ENCODE data around the gene MTMR2.

DNA sequence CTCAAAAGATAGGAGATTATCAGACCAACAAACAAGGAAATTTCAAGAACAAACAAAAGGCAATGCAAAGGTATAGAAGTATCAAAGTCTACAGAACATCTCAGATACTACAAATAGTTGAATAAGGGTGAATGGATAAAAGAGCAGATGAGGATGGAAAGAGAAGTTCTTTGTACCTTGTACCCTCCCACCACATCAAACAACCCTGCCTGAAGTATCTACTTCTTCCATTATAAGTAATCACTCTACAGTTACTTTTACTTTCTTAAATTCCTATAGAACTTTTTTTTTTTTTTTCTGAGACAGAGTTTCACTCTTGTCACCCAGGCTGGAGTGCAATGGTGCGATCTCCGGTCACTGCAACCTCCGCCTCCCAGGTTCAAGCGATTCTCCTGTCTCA is 35.1 kb downstream of the MTMR2 start:
- TF ChIP-seq, protein P1, sequence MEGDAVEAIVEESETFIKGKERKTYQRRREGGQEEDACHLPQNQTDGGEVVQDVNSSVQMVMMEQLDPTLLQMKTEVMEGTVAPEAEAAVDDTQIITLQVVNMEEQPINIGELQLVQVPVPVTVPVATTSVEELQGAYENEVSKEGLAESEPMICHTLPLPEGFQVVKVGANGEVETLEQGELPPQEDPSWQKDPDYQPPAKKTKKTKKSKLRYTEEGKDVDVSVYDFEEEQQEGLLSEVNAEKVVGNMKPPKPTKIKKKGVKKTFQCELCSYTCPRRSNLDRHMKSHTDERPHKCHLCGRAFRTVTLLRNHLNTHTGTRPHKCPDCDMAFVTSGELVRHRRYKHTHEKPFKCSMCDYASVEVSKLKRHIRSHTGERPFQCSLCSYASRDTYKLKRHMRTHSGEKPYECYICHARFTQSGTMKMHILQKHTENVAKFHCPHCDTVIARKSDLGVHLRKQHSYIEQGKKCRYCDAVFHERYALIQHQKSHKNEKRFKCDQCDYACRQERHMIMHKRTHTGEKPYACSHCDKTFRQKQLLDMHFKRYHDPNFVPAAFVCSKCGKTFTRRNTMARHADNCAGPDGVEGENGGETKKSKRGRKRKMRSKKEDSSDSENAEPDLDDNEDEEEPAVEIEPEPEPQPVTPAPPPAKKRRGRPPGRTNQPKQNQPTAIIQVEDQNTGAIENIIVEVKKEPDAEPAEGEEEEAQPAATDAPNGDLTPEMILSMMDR (IDR thresholded peaks at IDR 0.05 in 8 of 11, conservative IDR thresholded peaks at IDR 0.05 in 3 of 11) = no peak
- TF ChIP-seq POLR2AphosphoS5 (IDR thresholded peaks at IDR 0.05) (no peak), POLR2A (IDR thresholded peaks at IDR 0.05) (no peak)
